A549 treated with AZD2906 at 1 μM for 4 hours (cell line): Measurements from ENCODE around the gene CYP2U1. TPM values are rescaled to one million over a fixed set of nuclear protein-coding genes. Genes with fewer than 3 reads are reported as not detected.

Experiments used
- total RNA-seq: library from RNA; stranded (reverse); fragments of 200-300 nt; extraction: Qiagen RNA extraction; gene quantifications from 5 replicates; pipeline ENCODE4 v1.2.3, GENCODE V29; 2022

The CYP2U1 gene
- 1.3 to 1.8 TPM (median 1.6 TPM) in 5 replicates for total RNA-seq

DNA sequence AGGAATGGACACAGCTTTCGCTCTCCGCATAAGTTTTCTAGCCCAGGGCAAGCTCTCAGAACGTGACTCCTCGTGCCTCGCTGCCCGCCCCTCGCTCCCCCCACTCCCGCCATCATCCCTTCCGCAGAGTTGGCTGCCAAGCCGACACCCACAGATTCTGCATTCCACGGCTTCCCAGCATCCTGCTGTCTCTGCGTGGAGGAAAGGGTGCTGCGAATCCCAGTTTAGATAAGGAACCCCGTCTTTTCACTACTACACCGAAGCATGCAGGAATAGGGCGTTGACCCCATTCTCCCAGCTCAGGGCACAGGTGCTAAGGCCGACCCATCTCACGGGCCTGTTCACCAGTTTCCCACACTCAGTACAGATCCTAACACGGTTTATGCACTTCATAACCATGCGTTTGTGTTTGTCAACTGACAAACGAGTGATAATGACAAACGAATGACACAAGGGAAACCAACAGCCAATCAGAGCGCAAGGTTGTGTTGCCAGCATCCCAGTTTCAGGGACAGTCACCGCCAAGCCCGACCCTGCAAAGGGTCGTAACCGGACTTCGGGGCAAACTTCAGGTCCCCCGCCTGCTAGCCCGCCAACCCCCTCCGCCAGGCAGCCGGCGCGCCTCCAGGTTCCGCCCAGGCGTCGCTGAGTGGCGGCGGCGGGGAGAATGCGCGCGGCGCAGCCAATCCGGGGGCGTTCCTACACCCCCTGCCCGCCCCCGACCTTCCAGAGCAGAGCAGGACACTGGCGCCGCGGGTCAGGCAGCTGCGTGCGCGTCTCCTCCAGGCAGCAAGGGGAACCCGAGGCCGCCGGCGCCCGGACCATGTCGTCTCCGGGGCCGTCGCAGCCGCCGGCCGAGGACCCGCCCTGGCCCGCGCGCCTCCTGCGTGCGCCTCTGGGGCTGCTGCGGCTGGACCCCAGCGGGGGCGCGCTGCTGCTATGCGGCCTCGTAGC, at the start of gene CYP2U1:
TSS of gene CYP2U1 (plus strand) at position 729 of the 954 bp plus-strand sequence. CDS start at position 824, 95 bp downstream.

DNA sequence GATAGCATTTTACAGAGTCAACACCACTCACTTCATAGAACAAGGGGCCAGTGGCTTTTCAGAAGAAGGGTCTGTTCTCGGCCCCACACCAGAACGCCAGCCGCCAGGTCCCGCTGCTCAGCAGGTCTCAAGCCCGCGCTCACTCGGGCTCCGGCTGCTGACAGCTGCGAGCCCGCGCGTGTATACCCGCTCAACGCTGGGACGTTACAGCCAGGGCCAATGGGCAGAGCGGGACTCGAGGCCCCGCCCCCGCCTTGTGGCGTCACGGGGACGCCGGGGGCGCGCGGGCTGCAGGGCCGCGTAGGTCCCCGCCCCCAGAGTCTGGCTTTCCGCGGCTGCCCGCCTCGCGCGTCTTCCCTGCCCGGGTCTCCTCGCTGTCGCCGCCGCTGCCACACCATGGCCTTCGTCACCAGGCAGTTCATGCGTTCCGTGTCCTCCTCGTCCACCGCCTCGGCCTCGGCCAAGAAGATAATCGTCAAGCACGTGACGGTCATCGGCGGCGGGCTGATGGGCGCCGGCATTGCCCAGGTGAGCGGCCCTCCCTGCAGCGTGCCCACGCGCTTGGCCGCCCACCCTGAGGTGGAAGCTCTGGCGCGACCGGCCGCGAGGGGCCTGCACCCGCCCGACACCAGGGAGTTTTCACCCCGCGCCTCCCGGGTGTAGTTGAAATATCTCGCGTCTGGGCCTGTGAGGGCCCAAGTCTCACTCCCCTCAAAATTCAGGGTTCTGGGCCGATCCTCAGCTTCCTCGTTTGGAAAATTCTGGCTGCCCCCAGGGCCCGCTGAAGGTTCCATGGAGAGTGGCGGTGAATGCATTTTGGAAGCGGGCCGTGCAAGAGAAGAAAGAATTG, 58.4 kb downstream of the CYP2U1 start, which contains the start of gene HADH:
TSS of gene HADH (plus strand) at position 353 of the 850 bp plus-strand sequence. CDS start at position 397, 44 bp downstream.

Other genes starting within 250 kb of the CYP2U1 start
- 30.1 to 37.2 TPM (median 32.9 TPM) in 5 replicates for gene PAPSS1, start 211.3 kb upstream of the CYP2U1 start, total RNA-seq
- gene SGMS2, start 106.6 kb upstream of the CYP2U1 start, total RNA-seq, result 19.8 to 28.5 TPM (median 27.1 TPM) in 5 replicates
- gene HADH, start 58.3 kb downstream of the CYP2U1 start, total RNA-seq, result 21.8 to 24.2 TPM (median 23.7 TPM) in 5 replicates
- 0.07 to 0.19 TPM (median 0.12 TPM) in 5 replicates for gene LEF1, start 237.4 kb downstream of the CYP2U1 start, total RNA-seq